Measurements from ENCODE around the gene KCTD16. TPM values are rescaled to one million over a fixed set of nuclear protein-coding genes. Genes with fewer than 3 reads are reported as not detected.

The KCTD16 gene
- total RNA-seq, 2 donors from 2014 or later = 0.29 to 0.44 TPM

DNA sequence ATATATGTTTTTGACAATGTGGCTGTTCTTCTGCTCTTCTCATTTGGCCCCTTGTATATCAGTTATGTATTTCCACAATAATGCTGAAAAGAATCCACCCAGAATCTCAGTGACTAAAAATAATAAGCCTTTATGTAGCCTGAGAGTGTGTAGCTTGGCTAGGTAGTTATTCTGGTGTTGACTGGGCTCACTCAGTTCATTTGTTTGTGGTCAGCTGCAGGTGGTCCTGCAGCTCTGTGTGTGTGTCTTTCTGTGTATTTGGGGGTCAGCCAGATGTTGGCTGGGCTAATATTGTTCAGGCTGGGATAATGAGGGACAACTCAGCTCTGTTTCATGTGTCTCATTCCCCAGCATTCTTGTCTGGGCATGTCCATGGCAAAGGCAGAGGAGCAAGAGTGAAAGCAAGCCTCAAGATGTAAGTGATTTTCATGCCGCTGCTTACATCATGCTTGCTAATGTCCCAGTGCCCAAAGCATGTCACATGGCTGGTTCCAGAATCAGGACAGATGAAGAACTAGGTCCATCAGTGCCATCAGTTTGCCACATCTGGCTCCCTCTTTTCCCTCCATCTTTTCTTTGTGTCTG lies 162.8 kb downstream of the KCTD16 start:
- TF ChIP-seq, protein P1, sequence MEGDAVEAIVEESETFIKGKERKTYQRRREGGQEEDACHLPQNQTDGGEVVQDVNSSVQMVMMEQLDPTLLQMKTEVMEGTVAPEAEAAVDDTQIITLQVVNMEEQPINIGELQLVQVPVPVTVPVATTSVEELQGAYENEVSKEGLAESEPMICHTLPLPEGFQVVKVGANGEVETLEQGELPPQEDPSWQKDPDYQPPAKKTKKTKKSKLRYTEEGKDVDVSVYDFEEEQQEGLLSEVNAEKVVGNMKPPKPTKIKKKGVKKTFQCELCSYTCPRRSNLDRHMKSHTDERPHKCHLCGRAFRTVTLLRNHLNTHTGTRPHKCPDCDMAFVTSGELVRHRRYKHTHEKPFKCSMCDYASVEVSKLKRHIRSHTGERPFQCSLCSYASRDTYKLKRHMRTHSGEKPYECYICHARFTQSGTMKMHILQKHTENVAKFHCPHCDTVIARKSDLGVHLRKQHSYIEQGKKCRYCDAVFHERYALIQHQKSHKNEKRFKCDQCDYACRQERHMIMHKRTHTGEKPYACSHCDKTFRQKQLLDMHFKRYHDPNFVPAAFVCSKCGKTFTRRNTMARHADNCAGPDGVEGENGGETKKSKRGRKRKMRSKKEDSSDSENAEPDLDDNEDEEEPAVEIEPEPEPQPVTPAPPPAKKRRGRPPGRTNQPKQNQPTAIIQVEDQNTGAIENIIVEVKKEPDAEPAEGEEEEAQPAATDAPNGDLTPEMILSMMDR (conservative IDR thresholded peaks at IDR 0.05) = no peak
- Histone ChIP-seq H3K27me3 (ENCODE audit: control insufficient read depth, insufficient read depth, low read length, poor library complexity, severe bottlenecking) (no peaks in the 10 kb centered on the region), H3K4me3 (ENCODE audit: low read length) (no peak overlapping the region), H3K27ac (ENCODE audit: low read depth, low read length) (no peak overlapping the region), H3K9me3 (ENCODE audit: control insufficient read depth, low read length) (no peaks in the 10 kb centered on the region), H3K36me3 (ENCODE audit: control insufficient read depth, insufficient read depth, low read length) (no peaks in the 10 kb centered on the region), H3K4me1 (ENCODE audit: control insufficient read depth, insufficient read depth, low read length) (no peaks in the 10 kb centered on the region), H3K9ac (ENCODE audit: extremely low read depth, low read length, poor library complexity, severe bottlenecking) (no peak overlapping the region)
- no peak for DNase-seq
- WGBS, 2 experiments (ENCODE audit: insufficient coverage in 1 of 2, insufficient read length in 1 of 2) = 91% methylated on average over 1 of the region's 1 CpG; no CpG with 5 or more reads in 1 of the 2 experiments
- no peaks in the 10 kb centered on the region for H3K27me3 Mint-ChIP-seq (ENCODE audit: insufficient read depth)
- H3K4me1 Mint-ChIP-seq = no peaks in the 10 kb centered on the region
- no peak overlapping the region for H3K27ac Mint-ChIP-seq
- no peak overlapping the region for H3K4me3 Mint-ChIP-seq
- H3K9me3 Mint-ChIP-seq = no peaks in the 10 kb centered on the region
- no peaks in the 10 kb centered on the region for H3K36me3 Mint-ChIP-seq (ENCODE audit: low read depth)

DNA sequence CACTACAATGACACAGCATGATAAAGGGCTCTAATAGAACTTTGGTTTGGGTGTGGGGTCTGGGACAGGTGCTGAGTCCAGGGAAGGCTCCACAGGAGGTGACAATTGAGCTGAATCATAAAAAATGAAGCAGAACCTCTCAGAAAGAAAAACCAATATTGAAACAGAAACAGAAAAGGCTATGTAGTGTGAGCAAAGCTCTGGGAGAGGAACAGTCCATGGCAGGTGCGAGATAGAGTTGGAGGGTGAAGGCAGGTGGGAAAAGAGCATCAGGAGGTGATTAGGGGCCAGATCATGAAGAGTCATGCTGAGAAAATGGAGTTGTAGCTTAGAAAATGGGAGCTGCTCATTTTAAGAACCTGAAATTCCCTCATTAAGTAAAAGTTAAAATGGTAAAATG lies 164.9 kb downstream of the KCTD16 start:
- Mint-ChIP-seq H3K4me3 (no peak overlapping the region), H3K4me1 (no peaks in the 10 kb centered on the region), H3K27me3 (ENCODE audit: insufficient read depth) (peaks cover 13% of the 10 kb centered on the region), H3K9me3 (no peaks in the 10 kb centered on the region), H3K36me3 (ENCODE audit: low read depth) (no peaks in the 10 kb centered on the region), H3K27ac (no peak overlapping the region)
- no peak overlapping the region for H3K9ac ChIP-seq (ENCODE audit: extremely low read depth, low read length, poor library complexity, severe bottlenecking)
- no peaks in the 10 kb centered on the region for H3K36me3 ChIP-seq (ENCODE audit: control insufficient read depth, insufficient read depth, low read length)
- TF ChIP-seq, protein P1 (conservative IDR thresholded peaks at IDR 0.05) = no peak
- no peak overlapping the region for H3K4me3 ChIP-seq (ENCODE audit: low read length)
- no peaks in the 10 kb centered on the region for H3K4me1 ChIP-seq (ENCODE audit: control insufficient read depth, insufficient read depth, low read length)
- 93 to 98% methylated on average over 1 of the region's 1 CpG for WGBS, 2 experiments (ENCODE audit: insufficient coverage in 1 of 2, insufficient read length in 1 of 2)
- no peak for DNase-seq
- no peaks in the 10 kb centered on the region for H3K9me3 ChIP-seq (ENCODE audit: control insufficient read depth, low read length)
- H3K27ac ChIP-seq (ENCODE audit: low read depth, low read length) = no peak overlapping the region
- peaks cover 7% of the 10 kb centered on the region for H3K27me3 ChIP-seq (ENCODE audit: control insufficient read depth, insufficient read depth, low read length, poor library complexity, severe bottlenecking)

GRCh38 chr5:144336191-144336961 lies 165.7 kb downstream of the KCTD16 start:
- H3K9ac ChIP-seq (ENCODE audit: extremely low read depth, low read length, poor library complexity, severe bottlenecking) = no peak overlapping the region
- WGBS, 2 experiments (ENCODE audit: insufficient coverage in 1 of 2, insufficient read length in 1 of 2) = 86 to 89% methylated on average over 4 of the region's 5 CpGs

More at GRCh38 chr5:144336191-144336961, 165.7 kb downstream of the KCTD16 start:
- no peak overlapping the region for H3K27ac ChIP-seq (ENCODE audit: low read depth, low read length)
- TF ChIP-seq, protein P1 (conservative IDR thresholded peaks at IDR 0.05) = no peak
- no peaks in the 10 kb centered on the region for H3K36me3 Mint-ChIP-seq (ENCODE audit: low read depth)
- no peaks in the 10 kb centered on the region for H3K4me1 Mint-ChIP-seq
- no peaks in the 10 kb centered on the region for H3K9me3 Mint-ChIP-seq
- H3K4me3 ChIP-seq (ENCODE audit: low read length) = no peak overlapping the region
- H3K9me3 ChIP-seq (ENCODE audit: control insufficient read depth, low read length) = no peaks in the 10 kb centered on the region
- no peaks in the 10 kb centered on the region for H3K36me3 ChIP-seq (ENCODE audit: control insufficient read depth, insufficient read depth, low read length)
- H3K27ac Mint-ChIP-seq = no peak overlapping the region
- no peak overlapping the region for H3K4me3 Mint-ChIP-seq
- H3K4me1 ChIP-seq (ENCODE audit: control insufficient read depth, insufficient read depth, low read length) = no peaks in the 10 kb centered on the region
- no peak for DNase-seq
- peaks cover 14% of the 10 kb centered on the region for H3K27me3 Mint-ChIP-seq (ENCODE audit: insufficient read depth)
- H3K27me3 ChIP-seq (ENCODE audit: control insufficient read depth, insufficient read depth, low read length, poor library complexity, severe bottlenecking) = peaks cover 7% of the 10 kb centered on the region

All from endodermal cell (in vitro differentiated cells).